Midbrain (tissue), 1 donor: ENCODE measurements around the gene DUSP2.

Source experiments
- DNase-seq: peaks from one replicate; lab custom pipeline; 2025; lab: John Stamatoyannopoulos, UW

Gene DUSP2

GRCh38 chr2:96099861-96100798 lies 45.1 kb downstream of the DUSP2 start:
- no peak for DNase-seq

- no peak for DNase-seq
These were observed 46.2 kb downstream of the DUSP2 start for GRCh38 chr2:96098900-96099590.

- no peak for DNase-seq
These were observed 47.1 kb downstream of the DUSP2 start for GRCh38 chr2:96097951-96098823.

GRCh38 chr2:96097441-96097840 lies 47.8 kb downstream of the DUSP2 start:
- no peak for DNase-seq

- DNase-seq: no peak
These were observed 50.1 kb downstream of the DUSP2 start for GRCh38 chr2:96095116-96095636.

GRCh38 chr2:96093528-96093927 lies 51.7 kb downstream of the DUSP2 start:
- DNase-seq: no peak
